A549 treated with Mapracorat at 1 μM for 4 hours (cell line): ENCODE measurements around the gene SPINT1. TPM values are rescaled to one million over a fixed set of nuclear protein-coding genes. Genes with fewer than 3 reads are reported as not detected.

Experiments used
- total RNA-seq: library from RNA; stranded (reverse); fragments of 200-300 nt; extraction: Qiagen RNA extraction; gene quantifications from 5 replicates; pipeline ENCODE4 v1.2.3, GENCODE V29; 2022

The SPINT1 gene, protein sequence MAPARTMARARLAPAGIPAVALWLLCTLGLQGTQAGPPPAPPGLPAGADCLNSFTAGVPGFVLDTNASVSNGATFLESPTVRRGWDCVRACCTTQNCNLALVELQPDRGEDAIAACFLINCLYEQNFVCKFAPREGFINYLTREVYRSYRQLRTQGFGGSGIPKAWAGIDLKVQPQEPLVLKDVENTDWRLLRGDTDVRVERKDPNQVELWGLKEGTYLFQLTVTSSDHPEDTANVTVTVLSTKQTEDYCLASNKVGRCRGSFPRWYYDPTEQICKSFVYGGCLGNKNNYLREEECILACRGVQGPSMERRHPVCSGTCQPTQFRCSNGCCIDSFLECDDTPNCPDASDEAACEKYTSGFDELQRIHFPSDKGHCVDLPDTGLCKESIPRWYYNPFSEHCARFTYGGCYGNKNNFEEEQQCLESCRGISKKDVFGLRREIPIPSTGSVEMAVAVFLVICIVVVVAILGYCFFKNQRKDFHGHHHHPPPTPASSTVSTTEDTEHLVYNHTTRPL
- total RNA-seq: 0.59 to 1.2 TPM (median 0.91 TPM) in 5 replicates

DNA sequence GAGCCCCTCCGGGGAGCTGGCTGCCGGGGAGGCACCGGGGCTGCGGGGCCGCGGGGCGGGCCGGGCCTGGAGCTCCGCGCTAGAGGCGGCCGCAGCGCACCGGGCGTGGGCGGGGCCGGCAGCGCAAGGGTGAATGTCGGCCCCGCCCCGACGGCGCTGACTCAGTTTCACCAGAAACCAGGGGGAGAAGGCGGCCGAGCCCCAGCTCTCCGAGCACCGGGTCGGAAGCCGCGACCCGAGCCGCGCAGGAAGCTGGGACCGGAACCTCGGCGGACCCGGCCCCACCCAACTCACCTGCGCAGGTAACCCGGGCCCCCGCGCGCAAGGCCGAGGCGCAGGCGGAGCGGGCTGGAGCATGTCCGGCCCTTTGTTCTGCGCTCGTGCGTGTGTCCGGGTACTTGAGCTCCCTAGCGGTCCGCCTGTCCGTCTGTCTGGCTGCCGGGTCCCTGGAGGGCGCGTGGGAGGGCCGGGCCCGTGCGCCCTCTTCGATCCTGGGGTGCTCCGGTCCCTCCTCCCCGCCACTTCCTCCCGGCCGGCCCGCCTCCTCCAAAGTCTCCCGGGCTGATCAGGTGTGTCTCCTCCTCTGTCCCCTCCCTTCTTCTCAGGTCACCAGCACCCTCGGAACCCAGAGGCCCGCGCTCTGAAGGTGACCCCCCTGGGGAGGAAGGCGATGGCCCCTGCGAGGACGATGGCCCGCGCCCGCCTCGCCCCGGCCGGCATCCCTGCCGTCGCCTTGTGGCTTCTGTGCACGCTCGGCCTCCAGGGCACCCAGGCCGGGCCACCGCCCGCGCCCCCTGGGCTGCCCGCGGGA is at the start of gene SPINT1:
TSS of gene SPINT1 (plus strand) at position 164 of the 811 bp plus-strand sequence. CDS start at position 671, 507 bp downstream.

DNA sequence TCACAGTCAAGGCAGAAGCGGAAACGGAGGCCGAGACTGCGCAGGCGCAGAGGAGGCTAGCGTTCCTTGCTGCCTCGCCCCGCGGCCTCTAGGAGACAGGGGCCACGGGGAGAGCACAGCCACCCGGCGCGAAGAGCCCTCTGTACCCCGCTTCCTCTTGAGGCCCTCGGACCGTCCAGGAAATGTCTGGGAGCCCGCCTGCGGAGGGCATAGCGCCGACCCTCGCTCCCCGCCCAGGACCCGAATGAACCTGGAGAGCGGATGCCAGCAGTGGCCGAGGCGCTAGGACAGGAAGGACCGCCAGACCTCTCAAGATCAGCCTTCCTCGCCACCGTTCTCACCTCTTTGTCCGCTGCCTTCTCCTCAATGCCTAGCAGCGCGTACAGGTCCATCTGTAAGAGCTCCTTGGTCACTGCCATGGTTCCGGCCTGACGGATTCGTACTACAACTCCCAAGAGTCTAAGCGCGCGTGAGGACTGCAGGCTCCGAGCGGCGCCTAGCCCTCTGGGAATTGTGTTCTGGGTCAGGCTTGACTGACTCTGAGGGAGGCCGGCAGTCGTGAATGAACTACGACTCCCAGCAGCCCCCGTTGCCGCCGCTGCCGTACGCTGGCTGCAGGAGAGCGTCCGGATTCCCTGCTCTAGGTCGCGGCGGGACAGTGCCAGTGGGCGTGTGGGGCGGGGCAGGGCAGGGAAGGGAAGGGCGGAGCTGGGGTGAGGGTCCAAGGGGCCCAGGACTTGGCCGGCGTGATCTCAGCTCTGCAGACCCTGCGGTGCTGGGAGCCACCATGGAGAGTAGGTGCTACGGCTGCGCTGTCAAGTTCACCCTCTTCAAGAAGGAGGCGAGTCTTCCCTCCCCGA is 36.6 kb upstream of the SPINT1 start, which contains the start of the genes DNAJC17 and ZFYVE19:
TSS of gene DNAJC17 (minus strand) at position 446 of the 860 bp plus-strand sequence. CDS start at position 419, 27 bp downstream.
TSS of gene ZFYVE19 (plus strand) at position 62 of the 860 bp plus-strand sequence. CDS start at position 563, 501 bp downstream.

DNA sequence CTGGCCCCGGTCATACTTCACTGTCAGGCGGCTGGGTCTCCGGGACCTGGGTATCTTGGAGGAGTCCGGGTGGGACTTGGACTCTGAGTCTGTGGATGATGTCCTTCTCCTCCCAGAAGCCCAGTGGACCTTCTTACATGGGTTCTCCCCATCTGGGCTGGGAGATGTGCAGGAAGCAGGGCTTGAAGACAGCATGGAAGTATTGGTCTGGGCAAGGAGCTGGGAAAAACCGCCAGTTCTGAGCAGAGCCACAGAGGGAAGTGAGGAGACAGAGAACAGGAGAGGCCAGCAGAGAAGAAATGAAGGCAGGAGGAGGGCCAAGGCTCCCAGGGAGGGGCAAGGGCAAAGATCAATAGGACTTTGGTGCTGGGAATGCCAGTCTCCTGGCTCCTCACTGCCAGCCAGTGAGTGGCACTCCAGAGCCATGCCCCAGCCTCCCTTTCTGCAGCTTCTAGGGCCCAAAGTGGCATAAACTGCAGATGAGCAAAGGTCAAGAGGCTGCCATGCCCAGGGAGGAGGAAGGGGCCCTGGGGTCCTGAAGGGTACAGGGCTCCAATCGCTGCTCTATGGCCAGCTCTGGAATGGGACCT is 15.3 kb upstream of the SPINT1 start, which contains the start of gene PPP1R14D:
TSS of gene PPP1R14D (minus strand) at position 262 of the 590 bp plus-strand sequence. CDS start at position 195, 67 bp downstream.

DNA sequence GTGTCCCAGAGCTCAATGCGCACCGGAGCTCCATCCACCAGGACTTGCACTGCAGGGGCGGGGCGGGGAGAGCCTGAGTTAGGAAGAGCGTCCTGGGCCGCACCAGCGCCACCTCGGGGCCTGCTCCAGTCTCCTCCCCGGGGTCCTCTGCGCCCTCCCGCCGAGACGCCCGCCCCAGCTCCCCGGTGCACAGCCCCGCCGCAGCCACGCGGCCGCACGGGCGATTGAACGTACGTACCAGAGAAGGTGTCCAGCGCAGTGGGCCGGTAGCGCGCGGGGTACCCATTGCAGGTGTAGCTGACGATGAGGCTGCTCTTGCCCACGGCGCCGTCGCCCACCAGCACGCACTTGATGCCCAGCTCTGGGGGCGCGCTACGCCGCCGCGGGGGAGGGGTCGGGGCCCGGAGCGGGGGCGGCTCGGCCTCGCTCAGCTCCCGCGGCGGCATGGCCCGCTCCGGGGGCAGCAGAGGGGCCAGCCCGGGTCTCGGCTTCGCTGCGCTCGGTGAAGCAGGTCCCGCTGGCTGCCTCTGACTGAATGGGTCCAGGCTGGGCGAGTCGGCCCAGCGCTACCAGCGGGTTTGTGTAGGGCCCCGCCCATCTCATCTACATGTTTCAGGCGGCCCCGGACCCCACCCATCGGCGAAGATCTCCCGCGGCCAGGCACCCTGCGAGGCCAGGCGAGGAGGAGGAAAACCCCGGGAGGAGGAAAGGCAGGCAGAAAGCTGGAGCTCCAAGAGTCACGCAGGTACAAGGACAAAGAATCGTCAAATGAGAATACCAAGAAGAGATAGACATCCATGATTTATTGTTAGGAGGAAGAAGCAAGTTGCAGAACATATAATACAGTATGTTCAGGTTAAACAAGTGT is 30.1 kb downstream of the SPINT1 start, which contains the start of gene RHOV:
TSS of gene RHOV (minus strand) at position 541 of the 868 bp plus-strand sequence. CDS start at position 446, 95 bp downstream.

DNA sequence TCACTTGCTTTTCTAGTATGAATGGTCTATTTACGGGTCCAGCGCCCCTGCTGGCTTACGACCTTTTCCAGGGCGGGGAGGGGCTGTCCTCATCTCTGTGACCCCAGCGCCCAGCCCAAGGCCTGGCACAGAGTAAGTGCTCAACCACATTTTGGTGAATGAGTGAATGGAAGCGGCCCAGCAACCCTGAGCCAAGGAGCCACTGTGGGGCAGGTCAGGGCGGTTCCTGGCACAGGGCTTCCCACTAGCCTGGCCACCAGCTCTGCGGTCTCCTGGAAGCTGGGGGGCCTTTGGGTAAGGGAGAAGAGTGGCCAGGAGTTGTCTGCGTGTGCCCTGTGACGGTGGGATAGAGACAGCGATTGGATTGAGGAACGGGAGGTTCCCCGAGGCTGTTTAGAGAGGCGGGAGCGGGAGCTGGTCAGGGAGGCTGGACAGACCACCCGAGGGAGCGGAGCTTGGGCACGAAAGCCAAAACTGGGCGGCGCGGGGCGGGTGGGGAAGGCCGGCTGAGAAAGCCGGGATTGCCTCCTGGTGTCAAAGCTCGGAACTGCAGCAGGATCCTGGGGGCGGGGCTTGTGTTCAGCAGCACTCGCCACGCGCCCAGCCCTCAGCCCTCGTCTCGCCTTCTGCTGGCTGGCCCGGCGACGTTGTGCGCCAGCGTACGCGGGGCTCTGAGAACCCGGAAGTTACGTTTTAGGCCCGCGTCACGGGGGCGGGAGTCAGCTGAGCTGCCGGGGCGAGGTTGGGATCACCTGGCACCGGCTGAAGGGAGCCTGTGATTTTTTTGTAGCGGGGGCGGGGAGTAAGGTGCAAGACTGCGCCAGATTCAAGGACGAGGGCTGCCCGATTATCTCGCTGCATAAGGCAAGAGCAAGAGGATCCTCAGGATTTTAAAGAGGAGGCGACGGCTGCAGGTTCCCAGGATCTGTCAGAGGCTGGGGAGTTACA is 50.2 kb downstream of the SPINT1 start, which contains the start of gene VPS18:
TSS of gene VPS18 (plus strand) at position 718 of the 948 bp plus-strand sequence. CDS start 319 bp downstream, outside the sequence.

Other genes with a start within 250 kb of the SPINT1 start
- 5.3 to 7.2 TPM (median 6.8 TPM) in 5 replicates for gene KNL1, start 249.8 kb upstream of the SPINT1 start, total RNA-seq
- 17.3 to 21.5 TPM (median 19.4 TPM) in 5 replicates for gene RAD51, start 148.9 kb upstream of the SPINT1 start, total RNA-seq
- 21.8 to 22.8 TPM (median 22.2 TPM) in 5 replicates for gene RMDN3, start 88.8 kb upstream of the SPINT1 start, total RNA-seq
- 6.7 to 8.7 TPM (median 7.4 TPM) in 5 replicates for gene GCHFR, start 80.0 kb upstream of the SPINT1 start, total RNA-seq
- 0.07 TPM in 3 of 5 replicates, not detected in the others for gene C15orf62, start 74.1 kb upstream of the SPINT1 start, total RNA-seq
- gene ZFYVE19, start 37.0 kb upstream of the SPINT1 start, total RNA-seq: 13.9 to 19.2 TPM (median 17.3 TPM) in 5 replicates
- 18.5 to 28.4 TPM (median 24.0 TPM) in 5 replicates for gene DNAJC17, start 36.6 kb upstream of the SPINT1 start, total RNA-seq
- gene PPP1R14D, start 15.3 kb upstream of the SPINT1 start, total RNA-seq: 0.20 to 0.33 TPM in 2 of 5 replicates, not detected in the others
- gene RHOV, start 30.2 kb downstream of the SPINT1 start, total RNA-seq: 4.2 to 5.8 TPM (median 4.8 TPM) in 5 replicates
- 18.7 to 25.6 TPM (median 23.9 TPM) in 5 replicates for gene VPS18, start 50.4 kb downstream of the SPINT1 start, total RNA-seq
- gene DLL4, start 85.3 kb downstream of the SPINT1 start, total RNA-seq: 1.1 to 2.0 TPM (median 1.8 TPM) in 5 replicates
- 4.4 to 8.2 TPM (median 6.1 TPM) in 5 replicates for gene CHAC1, start 109.4 kb downstream of the SPINT1 start, total RNA-seq